Stimulated activated CD8-positive, alpha-beta memory T cell treated with anti-CD3 and anti-CD28 coated beads, Interleukin-2, amount 100 ng/mL, for 48 hours (primary cell): ENCODE results near the gene AMOTL2.

Source experiments
- DNase-seq, 2 donors: peaks; one replicate each; pipeline ENCODE4 v3.0.0-alpha.2; 2020; ENCODE audit warnings: low read depth in 2 of 2

Gene AMOTL2

GRCh38 chr3:134334231-134334900 is 39.9 kb downstream of the AMOTL2 start:
- no peak for DNase-seq

DNA sequence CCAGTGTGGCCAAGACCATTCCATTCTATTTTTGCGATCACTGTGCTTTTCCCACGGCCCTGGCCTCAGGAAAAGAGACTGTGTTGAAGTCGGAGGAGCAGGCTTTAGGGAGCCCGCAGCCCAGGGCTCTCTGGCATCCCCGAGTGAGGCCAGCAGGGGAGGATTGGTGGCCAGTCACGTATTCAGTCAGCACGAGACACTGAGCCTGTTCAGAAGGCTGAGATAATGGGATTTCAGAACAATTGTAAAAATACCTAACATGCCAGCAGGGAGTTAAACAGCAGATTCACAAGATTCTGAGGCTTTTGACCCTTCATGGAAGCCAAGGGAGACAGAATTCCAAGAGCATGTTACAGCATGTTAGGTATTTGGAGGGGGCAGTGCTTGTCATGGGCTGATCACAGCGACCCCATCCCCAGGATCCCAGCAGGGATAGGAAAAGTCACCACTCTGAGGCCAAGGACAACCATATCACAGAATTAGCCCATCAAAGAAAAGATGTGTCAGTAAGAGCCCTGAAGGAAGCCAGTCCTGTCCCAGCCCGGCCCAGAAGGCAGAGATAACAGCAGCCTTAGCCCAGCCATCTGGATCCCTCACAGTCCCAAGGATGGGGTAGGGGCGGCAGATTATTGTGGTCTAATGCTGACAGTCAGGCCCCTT is 40.6 kb downstream of the AMOTL2 start:
- no peak for DNase-seq

- no peak for DNase-seq
Observed at GRCh38 chr3:134332344-134332743, 41.9 kb downstream of the AMOTL2 start.

DNA sequence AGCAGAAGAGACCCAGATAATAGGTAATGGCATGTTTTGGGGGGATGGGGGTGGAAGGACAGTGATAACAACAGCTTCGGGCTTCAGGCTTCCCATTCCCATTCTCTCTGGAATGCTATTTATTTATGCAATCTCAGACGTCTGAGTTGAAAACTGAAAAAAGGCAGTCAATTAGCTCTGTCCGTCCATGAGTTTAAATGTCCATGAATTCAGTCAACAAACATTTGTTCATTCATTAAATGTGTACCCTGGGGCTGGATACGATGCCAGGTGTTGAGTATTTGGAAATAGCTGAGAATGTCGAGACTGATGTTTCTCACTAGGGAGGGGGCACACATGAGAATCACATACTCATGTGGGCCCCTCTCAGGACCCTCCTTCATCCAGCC is 42.4 kb downstream of the AMOTL2 start:
- DNase-seq, result no peak

GRCh38 chr3:134330883-134331810 is 43.1 kb downstream of the AMOTL2 start:
- no peak for DNase-seq

- DNase-seq, result no peak
Observed at GRCh38 chr3:134328846-134329245, 45.4 kb downstream of the AMOTL2 start.

DNA sequence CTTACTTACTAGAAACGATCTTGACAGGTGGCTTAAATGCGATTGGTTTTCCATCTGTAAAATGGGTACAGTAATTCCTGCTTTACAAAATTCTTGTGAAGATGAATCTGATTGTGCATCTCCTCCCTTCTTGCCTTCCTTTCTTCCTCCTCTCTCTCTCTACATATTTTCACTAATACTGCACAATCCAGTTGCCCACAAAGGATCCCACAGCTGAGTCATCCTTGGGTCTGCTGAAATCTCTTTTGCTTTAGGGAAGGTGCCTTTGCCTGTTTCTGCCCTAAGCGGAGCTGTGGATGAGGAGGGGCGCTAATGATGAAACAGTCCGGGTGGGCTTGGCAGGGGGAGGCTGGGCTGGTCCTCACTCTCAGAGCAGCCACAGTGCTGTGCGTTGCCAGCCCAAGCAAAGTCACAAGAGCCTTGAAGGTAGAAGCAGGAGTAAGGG is 46.1 kb downstream of the AMOTL2 start:
- DNase-seq, result no peak

GRCh38 chr3:134327594-134327975 is 46.7 kb downstream of the AMOTL2 start:
- no peak for DNase-seq

GRCh38 chr3:134326760-134327593 is 47.3 kb downstream of the AMOTL2 start:
- no peak for DNase-seq

DNA sequence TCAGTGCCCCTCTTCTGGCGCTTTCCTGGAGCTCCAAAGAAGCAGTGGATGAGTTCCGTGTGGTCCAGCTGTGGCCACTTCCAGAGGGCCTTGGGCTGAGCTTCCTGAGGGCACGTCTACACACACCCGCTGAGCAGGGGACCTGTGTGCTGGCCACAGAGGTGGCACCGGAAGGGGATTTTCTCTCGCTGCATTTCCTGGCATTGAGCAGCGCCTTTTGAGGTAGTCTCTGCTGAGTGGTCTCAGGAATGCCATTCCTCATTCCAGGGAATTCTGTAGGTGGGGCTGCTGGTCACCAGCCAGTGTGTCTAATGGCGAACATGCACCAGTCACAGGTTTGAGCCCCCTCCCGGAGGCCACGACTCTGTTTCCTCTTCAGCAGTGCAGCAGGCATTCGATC is 48.1 kb downstream of the AMOTL2 start:
- DNase-seq, result no peak

GRCh38 chr3:134325706-134326105 is 48.5 kb downstream of the AMOTL2 start:
- no peak for DNase-seq

DNA sequence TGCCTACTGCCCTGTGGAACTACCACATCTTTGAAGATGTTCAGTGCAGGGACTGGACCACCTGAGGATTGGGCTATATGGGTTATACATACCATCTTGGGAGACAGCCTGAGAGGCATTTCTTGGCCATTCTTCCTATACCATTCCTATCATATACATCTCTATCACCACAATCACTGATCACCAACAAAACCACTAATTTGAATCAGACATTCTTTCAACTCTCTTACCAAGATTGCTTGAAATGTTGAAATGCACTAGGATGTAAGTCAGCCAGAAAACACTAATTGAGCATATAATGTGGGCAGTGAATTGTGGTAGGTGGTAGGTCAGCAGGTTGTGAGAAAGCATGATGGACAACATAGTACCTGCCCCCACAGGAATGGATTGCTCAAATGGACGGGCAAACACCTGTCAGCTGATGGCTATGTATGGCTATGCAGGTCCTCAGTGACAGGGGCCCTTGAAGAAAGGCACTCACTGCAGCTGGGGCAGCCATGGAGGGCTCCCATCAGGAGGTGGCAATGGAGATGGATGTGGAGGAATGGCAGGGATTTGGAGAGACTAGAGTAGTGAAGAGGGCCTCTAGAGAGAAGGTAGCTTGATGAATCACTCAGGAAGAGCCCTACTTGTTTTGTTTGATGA is 49.1 kb downstream of the AMOTL2 start:
- DNase-seq, result no peak

- no peak for DNase-seq
Observed at GRCh38 chr3:134323966-134324962, 50.0 kb downstream of the AMOTL2 start.

DNA sequence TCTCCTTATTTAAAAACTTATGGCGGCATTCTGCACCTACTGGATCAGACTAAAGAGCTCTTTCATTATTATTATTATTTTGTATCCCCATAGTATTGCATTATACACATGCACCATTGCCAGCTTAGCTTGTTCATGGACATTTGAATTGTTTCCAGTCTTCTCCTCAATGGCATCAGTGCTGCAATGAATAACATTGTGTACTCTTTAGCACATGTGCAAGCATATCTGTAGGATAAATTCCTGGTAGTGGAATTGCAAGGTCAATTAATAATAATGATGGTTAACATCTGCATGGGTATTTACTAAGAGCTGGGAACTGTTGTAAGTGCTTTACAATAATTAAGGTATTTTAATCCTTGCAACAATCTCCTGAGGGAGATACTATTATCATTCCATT is 52.0 kb downstream of the AMOTL2 start:
- DNase-seq, result no peak

DNA sequence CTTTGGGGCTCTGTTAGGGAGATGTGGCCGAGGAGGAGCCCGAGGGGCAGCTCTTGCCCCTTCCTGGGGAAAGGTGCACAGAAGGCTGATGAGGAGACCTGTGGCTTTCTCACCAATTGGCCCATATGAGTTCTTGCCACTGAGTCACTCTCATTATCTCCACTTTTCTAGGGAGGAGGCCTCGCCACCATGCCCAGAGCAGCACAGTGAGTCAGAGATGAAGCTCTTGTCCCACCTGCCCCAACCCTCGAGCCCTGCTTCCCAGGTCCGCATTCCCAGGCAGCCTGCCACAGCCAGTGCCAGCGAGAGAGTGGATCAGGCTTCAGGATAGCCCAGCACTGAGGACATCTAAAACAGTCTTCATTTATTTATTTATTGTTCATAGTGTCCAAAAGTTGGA is 53.5 kb downstream of the AMOTL2 start:
- DNase-seq, result no peak

DNA sequence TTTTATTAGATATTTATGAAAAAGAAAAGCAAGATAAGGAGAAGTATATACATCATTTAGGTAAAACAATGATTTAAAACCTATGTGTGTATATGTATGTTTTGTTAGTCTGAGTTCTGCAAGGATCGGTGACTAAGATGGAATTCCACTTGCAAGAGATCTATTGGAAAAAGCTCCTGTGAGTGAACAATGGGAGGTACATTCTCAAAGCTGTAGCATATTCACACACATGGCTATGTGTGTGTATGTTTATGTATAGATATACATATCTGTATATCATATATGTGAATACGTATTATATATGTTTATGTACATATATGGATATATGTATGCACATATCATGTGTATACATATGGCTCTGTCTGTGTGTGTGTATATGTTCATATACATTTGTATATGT is 54.3 kb downstream of the AMOTL2 start:
- no peak for DNase-seq

DNA sequence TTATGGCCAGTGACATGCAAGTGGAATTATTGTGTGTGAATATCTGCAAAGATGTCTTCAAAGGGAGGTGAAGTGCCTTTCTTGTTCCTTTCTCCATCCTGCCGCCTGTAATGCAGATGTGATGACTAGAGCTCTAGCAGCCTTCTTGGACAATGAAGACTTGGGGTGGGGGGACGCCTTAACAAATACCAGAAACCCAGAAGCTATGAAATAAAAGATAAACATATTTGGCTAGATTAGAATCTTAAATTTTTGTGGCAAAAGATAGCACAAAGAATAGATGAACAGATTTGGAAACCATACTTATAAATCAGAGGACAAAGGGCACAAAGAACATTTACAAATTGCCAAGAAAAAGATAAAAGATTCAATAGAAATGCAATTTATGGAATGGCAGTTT is 56.1 kb downstream of the AMOTL2 start:
- DNase-seq, result no peak

DNA sequence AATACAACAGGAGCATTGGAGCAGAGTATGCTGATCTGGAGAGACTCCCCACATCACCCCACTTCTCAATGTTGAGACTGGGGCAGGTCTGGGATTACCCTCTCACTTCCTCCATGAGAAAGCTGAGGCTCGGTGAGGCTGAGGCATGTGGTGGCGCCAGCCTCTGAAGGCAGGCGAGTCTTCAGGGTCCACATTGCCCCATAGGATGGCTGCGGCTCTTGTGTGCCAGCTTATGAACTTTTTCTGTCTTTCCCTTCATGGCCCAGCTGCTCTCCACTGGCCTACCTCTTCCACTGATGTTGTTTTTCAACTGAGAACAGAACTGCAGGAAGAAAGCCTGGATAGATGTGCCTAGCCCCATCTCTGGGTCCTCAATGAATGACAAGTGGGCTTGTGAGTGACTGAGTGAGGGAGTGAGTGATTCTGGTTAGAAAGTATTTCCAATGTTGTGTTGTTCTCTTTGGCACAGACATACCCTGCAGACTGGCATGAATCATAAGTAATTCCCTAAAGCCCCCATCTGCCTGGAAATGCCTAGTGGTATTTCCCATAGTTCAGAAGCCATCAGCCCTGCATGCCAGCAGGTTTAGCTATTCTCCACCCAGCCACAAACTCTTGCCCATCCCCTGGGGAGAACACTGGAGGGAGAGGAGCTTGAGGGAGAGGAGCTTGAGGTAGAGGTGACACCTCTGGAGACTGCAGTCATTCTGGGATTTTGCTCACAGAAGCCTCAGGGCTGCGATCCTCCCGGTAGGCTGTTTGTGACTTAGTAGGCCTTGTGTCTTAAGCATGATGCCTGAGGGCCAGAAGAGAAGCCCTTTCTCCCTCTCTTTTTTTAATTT is 56.9 kb downstream of the AMOTL2 start:
- DNase-seq, result no peak
